K562 (cell line): Measurements from ENCODE around the gene IFFO2. TPM values are rescaled to one million over a fixed set of nuclear protein-coding genes. Genes with fewer than 3 reads are reported as not detected.

Experiments
- ATAC-seq: fragments of 200-7000 bp; cut with Tn5 transposase; 3 replicates; pipeline ENCODE4 v1.9.1; 2020; ENCODE audit warnings: moderate library complexity
- BruUV-seq: library from RNA; stranded (reverse); fragments of 400-500 nt; replicated peaks from 2 replicates; lab custom pipeline; 2021; lab: Mats Ljungman, UMichigan
- CTCF ChIA-PET: fragments of 300-600 bp; formaldehyde crosslinking; extraction: SDS; loops from one replicate; lab custom pipeline; 2021; ENCODE audit warnings: low intra/inter-chr PET ratio; lab: Yijun Ruan, JAX
- POLR2A ChIA-PET: fragments of 300-600, 350-650 bp; sonication (Branson Sonifier 250); formaldehyde crosslinking; extraction: SDS; loops from one replicate; lab custom pipeline; 2021; ENCODE audit warnings: antibody characterized with exemption, inconsistent platforms; lab: Yijun Ruan, JAX
- DNase-seq, 4 experiments: peaks; one replicate each; pipeline versions ENCODE4 v3.0.0 to v3.0.0-alpha.2; 2011 to 2018; ENCODE audit warnings: low spot score in 3 of 4, mixed read lengths in 3 of 4; ENCODE audit errors: extremely low read depth in 1 of 4
- FAIRE-seq: peaks from 2 replicates; lab custom pipeline; 2011; peaks lifted over from hg19 to GRCh38; lab: Jason Lieb, UNC
- H2AFZ ChIP-seq: 2 replicates; pipeline ENCODE4 v1.6.0; 2011; ENCODE audit warnings: low read depth, low read length, control low read depth, inconsistent platforms
- H3K27ac ChIP-seq: fragments of 200-600 bp; 3 replicates; pipeline ENCODE4 v1.8.0; 2011; ENCODE audit warnings: low read depth, mild to moderate bottlenecking, control low read depth, inconsistent platforms, low read length, moderate library complexity, mixed read lengths; ENCODE audit errors: extremely low read depth
- H3K27me3 ChIP-seq, 2 experiments: fragments of 300-600 bp in 1 of 2; 2 replicates in 1 of 2; 3 replicates in 1 of 2; pipeline versions ENCODE4 v1.6.0 to v1.8.0; 2011; ENCODE audit warnings: inconsistent platforms in 2 of 2, low read length in 2 of 2, mild to moderate bottlenecking in 1 of 2, mixed read lengths in 1 of 2, moderate library complexity in 1 of 2; ENCODE audit not compliant: control insufficient read depth in 2 of 2, insufficient read depth in 2 of 2
- H3K36me3 ChIP-seq: fragments of 300-600 bp; 3 replicates; pipeline ENCODE4 v1.8.0; 2011; ENCODE audit warnings: mild to moderate bottlenecking, low read length, inconsistent platforms; ENCODE audit not compliant: control insufficient read depth, insufficient read depth
- H3K4me1 ChIP-seq, 2 experiments: fragments of 200-600 bp in 1 of 2; replicated peaks in 1 of 2; 2 replicates in 1 of 2; 3 replicates in 1 of 2; pipeline versions ENCODE4 v1.5.1 to v1.8.0; 2011; ENCODE audit warnings: inconsistent platforms in 2 of 2, low read length in 2 of 2, mild to moderate bottlenecking in 1 of 2, mixed read lengths in 1 of 2, moderate library complexity in 1 of 2; ENCODE audit not compliant: control insufficient read depth in 2 of 2, insufficient read depth in 2 of 2
- H3K4me2 ChIP-seq: 2 replicates; pipeline ENCODE4 v1.6.1; 2011; ENCODE audit warnings: low read length, control low read depth, inconsistent platforms, mixed read lengths; ENCODE audit not compliant: insufficient read depth
- H3K4me3 ChIP-seq: fragments of 200-600 bp; sonication (generic), shearing (Covaris generic); 2 replicates; pipeline ENCODE4 v1.5.1; 2016; ENCODE audit warnings: control low read depth, inconsistent platforms
- H3K79me2 ChIP-seq: fragments of 200-600 bp; 3 replicates; pipeline ENCODE4 v1.8.0; 2011; ENCODE audit warnings: low read length, inconsistent platforms; ENCODE audit not compliant: control insufficient read depth, insufficient read depth
- H3K9ac ChIP-seq, 2 experiments: 2 replicates each; pipeline versions ENCODE4 v1.6.0 to v1.6.1; 2011; ENCODE audit warnings: low read depth in 2 of 2, low read length in 2 of 2, control low read depth in 1 of 2, inconsistent platforms in 1 of 2, mild to moderate bottlenecking in 1 of 2, mixed read lengths in 1 of 2; ENCODE audit not compliant: insufficient read depth in 1 of 2
- H3K9me1 ChIP-seq: one replicate; pipeline ENCODE4 v1.6.0; 2011; ENCODE audit warnings: inconsistent platforms, mild to moderate bottlenecking, low read length, moderate library complexity; ENCODE audit not compliant: control insufficient read depth, insufficient read depth
- H3K9me3 ChIP-seq: replicated peaks from 2 replicates; pipeline ENCODE4 v1.5.1; 2011; ENCODE audit warnings: low read depth, low read length, inconsistent platforms; ENCODE audit not compliant: control insufficient read depth, insufficient read depth
- H4K20me1 ChIP-seq: replicated peaks from 2 replicates; pipeline ENCODE4 v1.6.1; 2011; ENCODE audit warnings: low read length, inconsistent platforms, mixed read lengths; ENCODE audit not compliant: control insufficient read depth, insufficient read depth
- ATF1 ChIP-seq, 2 experiments: fragments of 450-650 bp in 1 of 2; IDR thresholded peaks; 2 replicates each; pipeline ENCODE4 v1.6.1; 2016; ENCODE audit warnings: missing compliant biosample characterization in 1 of 2, missing genetic modification characterization in 1 of 2
- HLTF ChIP-seq: fragments of 450-650 bp; IDR thresholded peaks from 2 replicates; pipeline ENCODE4 v1.6.1; 2016
- KLF13 ChIP-seq: fragments of 450-650 bp; IDR thresholded peaks from 2 replicates; pipeline ENCODE4 v1.6.1; 2016; ENCODE audit warnings: missing genetic modification characterization, low read depth, mild to moderate bottlenecking, missing compliant biosample characterization, moderate library complexity, borderline replicate concordance
- PHTF2 ChIP-seq: fragments of 250-450 bp; sonication (Bioruptor Pico); IDR thresholded peaks from 2 replicates; pipeline ENCODE4 v1.5.0; 2021; ENCODE audit warnings: mild to moderate bottlenecking
- SETDB1 ChIP-seq: IDR thresholded peaks from one replicate; pipeline ENCODE4 v1.6.1; 2012; ENCODE audit warnings: low read length, control low read depth, inconsistent platforms
- SNRNP70 ChIP-seq: fragments of 200-400 bp; formaldehyde crosslinking; optimal IDR thresholded peaks from 2 replicates; pipeline ENCODE3; 2017; ENCODE audit warnings: low read depth, low read length
- YBX1 ChIP-seq: fragments of 450-650 bp; IDR thresholded peaks from 2 replicates; pipeline ENCODE4 v1.7.1; 2016; ENCODE audit warnings: mild to moderate bottlenecking
- ZNF143 ChIP-seq: sonication (generic); formaldehyde crosslinking; IDR thresholded peaks from 2 replicates; pipeline ENCODE4 v1.9.0; 2022; ENCODE audit warnings: mild to moderate bottlenecking, missing genetic modification reagents
- ZNF217 ChIP-seq: sonication (generic); formaldehyde crosslinking; IDR thresholded peaks from 2 replicates; pipeline ENCODE4 v1.8.0; 2022; ENCODE audit warnings: mild to moderate bottlenecking, missing genetic modification reagents
- ZNF766 ChIP-seq: fragments of 200-800 bp; sonication (Bioruptor generic); conservative IDR thresholded peaks from 2 replicates; pipeline ENCODE4 v1.6.1; 2016; ENCODE audit warnings: missing genetic modification characterization, missing compliant biosample characterization
- WGBS: fragments of 100-300 bp; shearing (Covaris generic); methylation state at CpG from one replicate; pipeline ENCODE4 v1.1.6; 2016; ENCODE audit warnings: low coverage, mixed read lengths; ENCODE audit not compliant: insufficient coverage; ENCODE audit errors: missing lambda C conversion rate; 5-methylcytosine and 5-hydroxymethylcytosine counted together
- in situ Hi-C: fragments of 300-500 bp; cut with MboI; formaldehyde crosslinking; loops from 4 replicates; pipeline ENCODE4 v1.15.0; 2018; ENCODE audit warnings: inconsistent platforms, mixed read lengths
- intact Hi-C: fragments of 100-400 bp; cut with micrococcal nuclease; formaldehyde crosslinking; loops from 2 replicates; pipeline ENCODE4 v1.14.2; 2022
- polyA plus RNA-seq, 8 experiments: library from polyadenylated mRNA; depleted of rRNA in 4 of 8; stranded (reverse) in 5 of 8; unstranded in 3 of 8; fragments of >200 nt; fragmentation: Nextera tagmentation in 2 of 8; fragmentation: Illumina TruSeq in 1 of 8; extraction: Ambion mirVana in 2 of 8; extraction: Trizol in 1 of 8; gene quantifications; 2 replicates each; pipeline versions ENCODE4 v1.2.1 to v1.2.3, GENCODE V29; 2011 to 2014; ENCODE audit warnings: inconsistent platforms in 1 of 8, missing spikeins in 1 of 8
- total RNA-seq, 7 experiments: library from RNA; depleted of rRNA in 6 of 7; stranded (reverse); fragments of >200 nt in 6 of 7; fragmentation: Illumina TruSeq in 2 of 7; extraction: Trizol in 2 of 7; gene quantifications; 2 replicates each; pipeline versions ENCODE4 v1.2.1 to v1.2.3, GENCODE V29; 2011 to 2021; ENCODE audit warnings: low replicate concordance in 1 of 7
- TF ChIP-seq, protein P1 (sequence below): sonication (generic); formaldehyde crosslinking; IDR thresholded peaks from 2 replicates; pipeline ENCODE4 v1.8.0; 2022; ENCODE audit warnings: mild to moderate bottlenecking, missing genetic modification reagents, borderline replicate concordance
- TF ChIP-seq, protein P2 (sequence below): fragments of 450-650 bp; IDR thresholded peaks from one replicate; pipeline ENCODE4 v1.6.1; 2018; ENCODE audit warnings: mild to moderate bottlenecking, moderate library complexity; ENCODE audit not compliant: partially characterized antibody

The IFFO2 gene
- total and polyA plus RNA-seq, 9 of the 15 experiments (the other 6 are each of a cell fraction or from before 2014, with no cell fraction given): 0.15 to 1.0 (median 0.44) TPM; not detected in 2

DNA sequence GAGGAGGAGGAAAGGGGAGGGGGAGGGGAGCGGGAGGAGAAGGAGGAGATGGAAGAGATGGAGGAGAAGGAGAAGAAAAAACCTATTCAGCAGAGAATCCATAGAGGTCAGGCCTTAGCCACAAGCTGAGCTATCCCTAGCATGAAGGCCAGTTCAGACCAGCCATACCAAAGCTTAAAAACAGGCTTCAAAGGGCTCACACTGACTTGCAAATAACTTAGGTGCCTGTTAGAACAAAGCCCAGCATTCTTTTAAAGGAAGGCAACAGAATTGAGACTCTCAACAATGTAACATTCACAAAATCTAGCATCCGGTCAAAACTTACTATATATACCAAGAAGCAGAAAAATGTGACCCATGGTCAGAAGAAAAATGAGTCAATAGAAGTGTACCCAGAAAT, 43.6 kb upstream of the IFFO2 start:
- no peak overlapping the region for H2AFZ ChIP-seq
- intact Hi-C loops: no loop called here
- no peak overlapping the region for H3K4me3 ChIP-seq
- CTCF ChIA-PET: no interaction called here
- H3K27me3 ChIP-seq: peaks cover 0 to 26% of the 10 kb centered on the region in 2 experiments; a peak in 3 of 5 replicates
- no peaks in the 10 kb centered on the region for H3K36me3 ChIP-seq
- ATAC-seq (no peak), DNase-seq (no peak), FAIRE-seq (no peak)
- H3K27ac ChIP-seq: no peak overlapping the region
- POLR2A ChIA-PET: interaction anchor here (1.2 kb wide), 1 partner anchor 49 kb away, joined by 3 read pairs; no protein-coding TSS in a partner anchor
- no peaks in the 10 kb centered on the region for H3K79me2 ChIP-seq
- no peak overlapping the region for H3K4me2 ChIP-seq
- H3K9me1 ChIP-seq: no peaks in the 10 kb centered on the region
- BruUV-seq: no TSS peak
- 4% methylated on average over 1 of the region's 2 CpGs for WGBS
- in situ Hi-C loops: no loop called here
- H4K20me1 ChIP-seq: no peaks in the 10 kb centered on the region
- H3K4me1 ChIP-seq: peaks cover 0 to 12% of the 10 kb centered on the region in 2 experiments; a peak in 2 of 5 replicates
- H3K9ac ChIP-seq: no peak overlapping the region
- TF ChIP-seq, protein P1, sequence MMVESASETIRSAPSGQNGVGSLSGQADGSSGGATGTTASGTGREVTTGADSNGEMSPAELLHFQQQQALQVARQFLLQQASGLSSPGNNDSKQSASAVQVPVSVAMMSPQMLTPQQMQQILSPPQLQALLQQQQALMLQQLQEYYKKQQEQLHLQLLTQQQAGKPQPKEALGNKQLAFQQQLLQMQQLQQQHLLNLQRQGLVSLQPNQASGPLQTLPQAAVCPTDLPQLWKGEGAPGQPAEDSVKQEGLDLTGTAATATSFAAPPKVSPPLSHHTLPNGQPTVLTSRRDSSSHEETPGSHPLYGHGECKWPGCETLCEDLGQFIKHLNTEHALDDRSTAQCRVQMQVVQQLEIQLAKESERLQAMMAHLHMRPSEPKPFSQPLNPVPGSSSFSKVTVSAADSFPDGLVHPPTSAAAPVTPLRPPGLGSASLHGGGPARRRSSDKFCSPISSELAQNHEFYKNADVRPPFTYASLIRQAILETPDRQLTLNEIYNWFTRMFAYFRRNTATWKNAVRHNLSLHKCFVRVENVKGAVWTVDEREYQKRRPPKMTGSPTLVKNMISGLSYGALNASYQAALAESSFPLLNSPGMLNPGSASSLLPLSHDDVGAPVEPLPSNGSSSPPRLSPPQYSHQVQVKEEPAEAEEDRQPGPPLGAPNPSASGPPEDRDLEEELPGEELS: no peak
- TF ChIP-seq KLF13 (tag) (no peak), ATF1 (CRISPR knock-in tag; IDR thresholded peaks at IDR 0.05) (no peak), ATF1 (tag; IDR thresholded peaks at IDR 0.05) (no peak), SETDB1 (no peak), YBX1 (no peak), SNRNP70 (no peak), ZNF217 (CRISPR knock-in tag) (no peak), ZNF143 (CRISPR knock-in tag) (no peak), PHTF2 (no peak), ZNF766 (CRISPR knock-in tag) (no peak), HLTF (no peak)
- TF ChIP-seq, protein P2, sequence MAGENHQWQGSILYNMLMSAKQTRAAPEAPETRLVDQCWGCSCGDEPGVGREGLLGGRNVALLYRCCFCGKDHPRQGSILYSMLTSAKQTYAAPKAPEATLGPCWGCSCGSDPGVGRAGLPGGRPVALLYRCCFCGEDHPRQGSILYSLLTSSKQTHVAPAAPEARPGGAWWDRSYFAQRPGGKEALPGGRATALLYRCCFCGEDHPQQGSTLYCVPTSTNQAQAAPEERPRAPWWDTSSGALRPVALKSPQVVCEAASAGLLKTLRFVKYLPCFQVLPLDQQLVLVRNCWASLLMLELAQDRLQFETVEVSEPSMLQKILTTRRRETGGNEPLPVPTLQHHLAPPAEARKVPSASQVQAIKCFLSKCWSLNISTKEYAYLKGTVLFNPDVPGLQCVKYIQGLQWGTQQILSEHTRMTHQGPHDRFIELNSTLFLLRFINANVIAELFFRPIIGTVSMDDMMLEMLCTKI: no peak
- H3K9me3 ChIP-seq: 0 out of 2 replicates have a peak, but pooled peaks cover 4% of the 10 kb centered on the region
